ENCODE data around the gene IL15RA.

Gene IL15RA

GRCh38 chr10:5977471-5978229 is at the start of gene IL15RA:
Gene IL15RA (minus strand): TSS chr10:5977543. CDS start chr10:5977492, 51 bp downstream.
- peak; percentile 56 for DNase-seq

- DNase-seq: no peak
Observed at GRCh38 chr10:6025683-6026255, 48.4 kb upstream of the IL15RA start.

DNA sequence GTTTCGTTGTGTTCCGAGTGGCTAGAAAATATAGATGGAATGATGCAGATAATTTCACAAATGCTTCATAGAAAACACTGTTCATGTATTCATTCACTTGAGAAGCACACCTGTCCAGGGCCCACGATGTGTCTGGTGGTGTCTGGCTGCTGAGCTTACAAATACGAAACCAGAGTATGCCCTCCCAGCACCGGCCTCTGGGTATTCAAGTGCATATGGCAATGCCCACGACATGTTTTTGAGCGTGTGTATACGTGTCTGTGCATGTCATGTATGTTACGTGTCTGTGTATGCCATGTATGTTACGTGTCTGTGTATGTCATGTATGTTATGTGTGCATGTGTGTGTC is 47.0 kb upstream of the IL15RA start:
- no peak for DNase-seq

DNA sequence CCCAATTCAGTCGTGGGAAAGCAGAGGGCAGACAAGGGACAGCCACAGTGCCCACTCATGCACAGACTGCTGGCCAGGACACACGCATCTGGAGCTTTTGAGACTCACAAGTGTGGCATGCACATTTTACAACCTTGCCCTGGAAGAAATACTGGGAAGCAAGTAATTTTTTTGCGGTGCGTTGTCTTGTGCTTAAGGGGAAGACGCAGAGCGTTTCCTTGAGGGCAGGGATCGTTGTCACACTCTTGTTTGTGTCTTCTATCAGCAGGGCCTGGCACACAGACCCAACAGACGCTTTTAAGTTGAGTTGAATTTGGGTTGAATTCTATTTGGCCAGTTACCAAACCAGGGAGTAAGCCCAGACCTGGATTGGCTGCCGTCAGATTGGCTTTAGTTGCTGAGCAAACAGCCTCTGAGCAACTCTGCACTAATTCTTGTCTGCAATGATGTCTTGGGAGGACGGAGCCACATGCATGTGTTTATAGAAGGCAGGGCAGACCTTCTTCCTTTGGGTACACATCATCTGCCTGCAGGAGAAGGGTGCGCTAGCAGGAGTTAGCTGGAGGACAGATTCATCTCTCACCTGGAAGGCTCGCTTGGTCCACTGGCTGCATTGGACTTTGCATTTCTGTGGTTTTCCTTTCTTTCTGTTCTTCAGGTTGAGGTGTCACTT is 46.5 kb upstream of the IL15RA start:
- no peak for DNase-seq

- no peak for DNase-seq
Observed at GRCh38 chr10:6022660-6023059, 45.3 kb upstream of the IL15RA start.

DNA sequence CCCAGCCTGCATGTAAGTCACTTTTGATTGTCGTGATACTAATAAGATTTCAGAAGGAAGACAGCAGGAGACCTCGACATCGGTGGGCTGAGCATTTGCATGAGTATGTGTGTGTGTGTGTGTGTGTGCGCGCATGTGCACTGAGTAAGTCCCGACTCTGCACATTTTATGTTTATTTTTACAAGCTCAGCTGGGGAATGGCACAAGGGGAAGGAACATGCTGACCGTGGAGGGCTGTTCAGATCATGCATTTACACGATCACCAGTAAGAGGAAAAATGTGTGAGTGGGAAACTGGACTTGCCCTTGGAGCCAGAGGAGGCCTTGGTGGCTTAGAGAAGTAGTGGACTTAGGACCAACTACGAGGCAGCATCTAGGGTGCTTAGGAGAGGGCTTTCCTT is 43.5 kb upstream of the IL15RA start:
- DNase-seq: no peak

GRCh38 chr10:6019796-6020195 is 42.5 kb upstream of the IL15RA start:
- no peak for DNase-seq

DNA sequence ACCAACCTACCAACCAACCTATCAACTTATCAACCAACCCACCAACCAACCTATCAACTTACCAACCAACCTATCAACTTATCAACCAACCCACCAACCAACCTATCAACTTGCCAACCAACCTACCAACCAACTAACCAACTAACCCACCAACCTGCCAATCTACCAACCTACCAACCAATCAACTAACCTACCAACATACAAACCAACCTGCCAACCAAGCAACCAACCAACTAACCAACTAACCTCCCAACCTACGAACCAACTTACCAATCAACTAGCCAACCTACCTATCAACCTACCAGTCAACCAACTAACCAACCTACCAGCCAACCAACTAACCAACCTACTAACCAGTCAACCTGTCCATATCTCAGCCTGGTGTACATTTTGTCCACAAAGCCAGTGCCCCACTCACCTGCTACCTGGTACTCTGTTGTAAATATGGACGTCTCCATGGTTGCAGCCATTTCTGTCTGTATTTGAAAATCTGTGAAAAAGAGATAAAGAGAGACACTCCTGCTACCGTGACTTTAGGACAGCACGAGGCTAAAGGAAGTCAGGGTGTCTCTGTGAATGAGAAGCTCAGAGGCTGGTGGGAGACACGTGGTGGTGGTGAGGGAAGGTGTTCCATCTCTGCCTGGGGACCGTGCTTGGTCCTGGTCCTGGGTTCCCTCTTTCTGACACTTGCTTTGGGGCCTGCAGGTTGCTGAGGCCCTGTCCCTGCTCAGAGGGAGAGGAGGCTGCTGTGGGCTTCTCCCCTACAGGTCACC is 41.9 kb upstream of the IL15RA start:
- DNase-seq: no peak

DNA sequence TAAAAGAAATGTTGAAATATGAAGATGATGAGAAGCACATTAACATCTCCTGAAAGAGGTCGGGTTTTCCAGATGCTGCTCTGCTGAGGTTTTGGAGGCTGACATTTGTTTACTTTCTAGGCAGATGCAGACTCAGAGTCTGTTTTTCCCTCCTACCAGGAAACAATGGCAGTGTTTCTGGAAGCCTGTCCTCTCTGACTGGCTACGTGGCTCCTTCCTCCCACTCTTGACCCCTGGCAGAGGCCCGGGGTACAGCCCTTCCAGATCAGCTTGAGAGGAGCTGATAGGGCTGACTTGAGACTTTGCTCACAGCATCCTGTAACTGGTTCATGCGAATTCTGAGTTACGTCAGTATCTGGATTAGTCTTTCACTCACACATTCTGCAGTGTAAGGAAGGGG is 41.1 kb upstream of the IL15RA start:
- DNase-seq: no peak

DNA sequence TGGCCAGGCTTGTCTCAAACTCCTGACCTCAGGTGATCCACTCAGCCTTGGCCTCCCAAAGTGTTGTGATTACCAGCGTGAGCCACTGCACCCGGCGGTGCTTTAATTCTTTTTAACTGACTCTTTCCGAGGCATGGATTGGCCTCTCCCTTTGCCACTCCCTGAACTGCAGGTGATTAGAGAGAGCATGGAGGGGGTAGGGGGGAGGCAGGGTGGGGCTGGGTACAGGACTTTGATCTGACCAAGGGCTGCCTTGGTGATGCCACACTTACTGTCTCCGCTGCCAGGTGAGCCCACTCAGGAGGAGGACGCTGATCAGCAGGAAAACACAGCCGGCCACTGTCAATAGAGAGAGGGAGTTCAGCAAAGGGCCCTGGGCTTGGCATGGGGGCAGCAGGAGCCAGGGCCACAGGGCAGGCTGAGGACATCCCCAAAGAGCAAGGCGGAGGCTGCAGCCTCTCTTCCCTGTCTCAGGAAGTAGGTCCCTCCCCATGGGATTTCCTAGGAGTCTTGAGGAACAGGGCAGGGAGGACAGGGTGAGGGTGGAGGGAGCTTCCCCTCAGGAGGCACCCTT is 40.5 kb upstream of the IL15RA start:
- DNase-seq: no peak

GRCh38 chr10:6014241-6014761 is 37.0 kb upstream of the IL15RA start:
- DNase-seq: peak; percentile 29

DNA sequence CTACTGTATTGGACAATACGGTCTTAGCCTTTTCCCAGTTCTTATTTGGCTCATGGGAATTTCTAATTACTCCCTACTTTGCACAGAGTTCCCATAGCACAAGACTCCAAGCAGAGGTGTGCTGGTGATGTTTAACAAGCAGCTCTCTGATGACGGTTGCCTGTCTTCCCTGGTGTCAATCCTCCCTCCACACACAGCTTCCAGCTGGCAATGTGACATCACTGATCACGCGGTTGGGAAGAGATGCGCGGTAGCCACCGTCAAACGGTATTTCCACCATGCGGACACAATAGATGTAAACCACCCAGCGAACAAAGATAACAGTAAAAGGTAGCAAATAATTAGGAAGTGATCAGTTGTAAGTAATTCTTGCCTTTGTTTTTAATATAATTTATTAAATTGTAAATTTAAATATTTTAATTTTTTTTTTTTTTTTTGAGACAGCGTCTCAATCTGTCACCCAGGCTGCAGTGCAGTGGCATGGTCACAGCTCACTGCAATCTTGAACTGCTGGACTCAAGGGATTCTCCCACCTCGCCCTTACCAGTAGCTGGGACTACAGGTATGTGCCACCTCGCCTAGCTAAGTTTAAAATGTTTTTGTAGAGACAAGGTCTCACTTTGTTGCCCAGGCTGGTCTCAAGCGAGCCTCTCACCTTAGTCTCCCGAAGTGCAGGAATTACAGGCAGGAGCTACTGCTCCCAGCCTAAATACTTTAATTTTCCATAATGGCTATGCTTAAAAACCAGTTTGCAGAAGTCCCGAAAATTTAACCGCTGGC is 36.3 kb upstream of the IL15RA start:
- no peak for DNase-seq

DNA sequence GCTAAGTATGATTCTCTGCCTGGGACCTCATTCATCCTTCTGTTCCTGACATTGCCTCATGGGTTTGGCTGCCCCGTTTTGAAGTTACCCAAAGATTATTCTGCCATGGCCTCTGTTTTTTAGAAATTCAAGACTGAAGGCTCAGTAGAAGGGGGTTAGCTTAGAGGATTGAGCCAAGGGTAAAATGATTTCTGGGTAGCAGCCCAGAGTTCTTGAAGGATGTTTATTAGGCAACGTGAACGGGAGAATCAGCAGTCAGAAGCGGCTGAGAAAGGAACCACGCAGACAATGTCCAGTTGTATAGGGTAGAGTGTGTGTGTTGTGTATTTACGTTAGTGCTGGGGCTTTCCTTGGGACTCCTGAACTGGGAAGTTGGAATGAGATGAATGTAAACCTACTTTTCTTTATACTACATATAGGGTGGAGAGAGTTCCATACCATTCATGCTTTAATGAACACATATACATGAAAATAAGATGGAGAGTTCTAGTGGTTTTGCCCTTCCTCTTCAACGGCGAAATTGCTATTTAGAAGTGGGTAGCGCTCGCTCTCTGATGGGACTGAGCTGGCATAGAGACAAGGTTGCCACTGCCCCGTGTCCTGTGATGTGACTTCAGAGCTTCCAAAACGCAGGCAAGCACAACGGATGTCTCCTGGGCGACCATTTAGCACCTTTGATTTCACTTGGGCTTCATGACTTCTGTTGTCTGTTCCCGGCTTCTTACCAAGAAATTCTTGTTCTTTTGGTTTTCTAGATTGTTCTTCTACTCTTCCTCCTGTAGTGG is 35.0 kb upstream of the IL15RA start:
- DNase-seq: no peak

GRCh38 chr10:6011558-6011957 is 34.2 kb upstream of the IL15RA start:
- DNase-seq: no peak

DNA sequence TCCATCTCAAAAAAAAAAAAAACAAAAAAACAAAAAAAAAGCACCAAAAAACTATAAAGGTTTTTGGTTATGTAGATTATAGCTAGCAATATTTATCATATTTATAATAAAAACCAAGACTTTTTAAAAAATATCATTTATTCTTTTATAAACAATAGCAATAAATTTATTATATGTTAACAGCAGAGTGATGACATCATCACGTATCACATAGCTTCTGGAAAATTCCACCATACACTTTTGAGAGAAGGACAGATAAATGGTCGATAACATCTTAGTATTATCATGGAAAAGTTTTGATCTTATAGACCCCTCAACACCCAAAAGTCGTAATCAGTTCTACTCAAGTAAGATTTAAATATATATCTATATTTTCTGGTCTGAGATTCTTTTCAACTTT is 33.2 kb upstream of the IL15RA start:
- no peak for DNase-seq

GRCh38 chr10:6009961-6010360 is 32.6 kb upstream of the IL15RA start:
- peak; percentile 10 for DNase-seq

- DNase-seq: peak; percentile 23
Observed at GRCh38 chr10:6009150-6009549, 31.8 kb upstream of the IL15RA start.

GRCh38 chr10:6008497-6009142 is 31.3 kb upstream of the IL15RA start:
- no peak for DNase-seq

DNA sequence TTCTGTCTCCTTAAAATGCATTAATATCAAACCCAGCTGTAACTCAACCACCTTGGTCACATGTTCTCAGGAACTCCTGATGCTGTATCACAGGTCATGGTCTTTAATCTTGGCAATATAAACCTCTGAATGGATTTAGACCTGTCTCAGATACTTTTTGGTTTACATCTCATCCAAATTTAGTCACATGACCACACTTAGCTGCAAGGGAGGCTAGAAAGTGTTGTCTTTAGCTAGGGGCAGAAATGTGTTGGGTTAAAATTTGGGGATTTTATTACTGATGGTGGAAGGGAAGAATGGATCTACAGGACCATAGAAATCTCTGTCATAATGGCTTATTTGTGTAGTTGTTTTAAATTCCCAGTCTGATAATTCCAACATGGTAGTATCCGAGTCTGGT is 29.6 kb upstream of the IL15RA start:
- no peak for DNase-seq

GRCh38 chr10:6006546-6006945 is 29.2 kb upstream of the IL15RA start:
- DNase-seq: no peak
